ENCODE data around the gene KCNMA1. TPM values are rescaled to one million over a fixed set of nuclear protein-coding genes. Genes with fewer than 3 reads are reported as not detected.
A peak's percentile ranks its signal among the peaks of the same experiment; 100 is the strongest.
"Not testable (repeated sequence)": the region's sequence is repeated elsewhere in the genome, so short reads cannot be mapped to it uniquely, and the experiment has no call there.

Gene KCNMA1
- total RNA-seq, 1 experiment from 2014 or later: 0.70 TPM

GRCh38 chr10:77590344-77591237 is 47.0 kb downstream of the KCNMA1 start:
- no peaks in the 10 kb centered on the region for H3K9me3 ChIP-seq (ENCODE audit: insufficient read depth, low read depth)
- H3K27me3 ChIP-seq (ENCODE audit: insufficient read depth, low read depth): no peaks in the 10 kb centered on the region
- H2AFZ ChIP-seq: no peak overlapping the region
- no TSS peak for BruUV-seq (replicated peaks)
- DNase-seq: no peak
- no peaks in the 10 kb centered on the region for H4K20me1 ChIP-seq (ENCODE audit: insufficient read depth)
- TF ChIP-seq CTCF (conservative IDR thresholded peaks at IDR 0.05) (no peak), EZH2 (IDR thresholded peaks at IDR 0.05; ENCODE audit: low read depth) (no peak)
- H3K36me3 ChIP-seq (ENCODE audit: low read depth): no peaks in the 10 kb centered on the region
- H3K4me2 ChIP-seq: no peak overlapping the region
- H3K9me2 ChIP-seq (ENCODE audit: insufficient read depth): no peaks in the 10 kb centered on the region
- POLR2A ChIA-PET (ENCODE audit: unreplicated experiment): no interaction called here
- intact Hi-C loops (cut with micrococcal nuclease; ENCODE audit: unreplicated experiment): no loop called here
- CTCF ChIA-PET: no interaction called here
- H3K79me2 ChIP-seq (ENCODE audit: low read depth): no peaks in the 10 kb centered on the region
- no peak overlapping the region for H3K4me3 ChIP-seq
- no peak overlapping the region for H3K27ac ChIP-seq
- peaks cover 42% of the 10 kb centered on the region for H3F3A ChIP-seq (ENCODE audit: insufficient read depth, low read depth)
- peaks cover 60% of the 10 kb centered on the region for H3K4me1 ChIP-seq (replicated peaks; ENCODE audit: insufficient read depth)

DNA sequence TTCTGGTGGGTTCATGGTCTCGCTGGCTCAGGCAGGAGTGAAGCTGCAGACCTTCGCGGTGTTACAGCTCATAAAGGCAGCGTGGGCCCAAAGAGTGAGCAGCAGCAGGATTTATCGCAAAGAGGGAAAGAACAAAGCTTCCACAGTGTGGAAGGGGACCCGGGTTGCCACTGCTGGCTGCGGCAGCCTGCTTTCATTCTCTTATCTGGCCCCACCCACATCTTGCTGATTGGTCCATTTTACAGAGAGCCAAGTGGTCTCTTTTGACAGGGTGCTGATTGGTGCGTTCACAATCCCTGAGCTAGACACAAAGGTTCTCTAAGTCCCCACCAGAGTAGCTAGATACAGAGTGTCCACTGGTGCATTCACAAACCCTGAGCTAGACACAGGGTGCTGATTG is 47.9 kb downstream of the KCNMA1 start:
- POLR2A ChIA-PET (ENCODE audit: unreplicated experiment); BruUV-seq (replicated peaks); H3K9me3 ChIP-seq (ENCODE audit: insufficient read depth, low read depth); CTCF ChIA-PET; H3K27me3 ChIP-seq (ENCODE audit: insufficient read depth, low read depth); H3K4me3 ChIP-seq; H2AFZ ChIP-seq; H3K9me2 ChIP-seq (ENCODE audit: insufficient read depth); H4K20me1 ChIP-seq (ENCODE audit: insufficient read depth); H3K36me3 ChIP-seq (ENCODE audit: low read depth); H3K79me2 ChIP-seq (ENCODE audit: low read depth); H3K4me2 ChIP-seq; DNase-seq; H3K27ac ChIP-seq: not testable (repeated sequence)
- Histone ChIP-seq H3F3A (ENCODE audit: insufficient read depth, low read depth) (peaks cover 47% of the 10 kb centered on the region), H3K4me1 (replicated peaks; ENCODE audit: insufficient read depth) (peaks cover 68% of the 10 kb centered on the region)
- intact Hi-C loops (cut with micrococcal nuclease; ENCODE audit: unreplicated experiment): loop anchor here (5.0 kb wide), 1 partner anchor 182 kb away; no protein-coding TSS in a partner anchor

DNA sequence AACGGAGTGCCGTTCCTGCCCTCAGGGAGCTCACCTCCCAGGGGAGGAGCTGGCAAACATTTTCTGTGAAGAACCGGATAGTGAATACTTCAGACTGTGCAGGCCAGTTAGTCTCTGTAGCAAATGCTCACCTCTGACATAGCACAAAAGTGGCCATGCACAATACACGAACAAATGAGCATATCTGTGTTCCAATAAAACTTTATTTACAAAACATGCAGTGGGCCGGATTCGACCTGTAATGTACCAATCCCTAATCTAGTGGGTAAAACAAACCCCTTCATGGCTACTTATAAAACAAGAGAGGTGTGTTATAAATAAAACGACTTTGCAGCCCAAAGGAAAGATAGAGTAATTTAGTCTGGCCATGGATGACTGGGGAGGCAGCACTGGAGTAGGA is 48.7 kb downstream of the KCNMA1 start:
- no peak overlapping the region for H2AFZ ChIP-seq
- DNase-seq: no peak
- no peaks in the 10 kb centered on the region for H3K27me3 ChIP-seq (ENCODE audit: insufficient read depth, low read depth)
- H4K20me1 ChIP-seq (ENCODE audit: insufficient read depth): no peaks in the 10 kb centered on the region
- ChIA-PET POLR2A (ENCODE audit: unreplicated experiment) (no interaction called here), CTCF (no interaction called here)
- no peaks in the 10 kb centered on the region for H3K9me3 ChIP-seq (ENCODE audit: insufficient read depth, low read depth)
- no peaks in the 10 kb centered on the region for H3K9me2 ChIP-seq (ENCODE audit: insufficient read depth)
- no peak overlapping the region for H3K4me3 ChIP-seq
- H3K4me1 ChIP-seq (replicated peaks; ENCODE audit: insufficient read depth): peaks cover 73% of the 10 kb centered on the region
- H3K79me2 ChIP-seq (ENCODE audit: low read depth): no peaks in the 10 kb centered on the region
- TF ChIP-seq CTCF (conservative IDR thresholded peaks at IDR 0.05) (no peak), EZH2 (IDR thresholded peaks at IDR 0.05; ENCODE audit: low read depth) (no peak)
- 0 out of 2 replicates have a peak overlapping the region, but pooled peaks have one; percentile 58 for H3K4me2 ChIP-seq
- intact Hi-C loops (cut with micrococcal nuclease; ENCODE audit: unreplicated experiment): loop anchor here (5.0 kb wide), 1 partner anchor 182 kb away; no protein-coding TSS in a partner anchor
- H3K27ac ChIP-seq: peak overlapping the region; percentile 92
- H3K36me3 ChIP-seq (ENCODE audit: low read depth): no peaks in the 10 kb centered on the region
- peaks cover 55% of the 10 kb centered on the region for H3F3A ChIP-seq (ENCODE audit: insufficient read depth, low read depth)
- BruUV-seq (replicated peaks): no TSS peak

All from PC-9 (cell line).